Globus pallidus (tissue), 1 donor: ENCODE measurements around the gene CYP2C18.
"Not testable (repeated sequence)": the region's sequence is repeated elsewhere in the genome, so short reads cannot be mapped to it uniquely, and the experiment has no call there.

Experiments
- DNase-seq: peaks from one replicate; pipeline ENCODE4 v3.0.0-alpha.2; 2015; ENCODE audit warnings: low spot score

The CYP2C18 gene

DNA sequence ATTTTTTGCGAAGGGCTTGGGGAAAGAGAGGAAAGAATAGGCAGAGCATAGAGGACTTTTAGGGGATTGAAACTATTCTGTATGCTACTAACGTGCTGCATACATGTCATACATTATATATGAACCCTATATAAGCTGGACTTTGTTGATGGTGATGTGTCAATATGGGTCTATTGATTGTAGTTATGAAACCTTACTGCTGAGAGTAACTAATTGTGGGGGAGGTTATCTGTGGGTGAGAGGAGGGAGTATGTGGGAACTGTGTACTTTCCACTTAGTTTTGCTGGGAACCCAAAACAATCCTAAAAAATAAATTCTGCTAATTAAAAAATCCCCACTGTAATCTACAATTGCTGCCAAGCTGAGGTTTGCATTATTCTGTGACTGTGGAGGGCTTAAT is 63.6 kb downstream of the CYP2C18 start:
- no peak for DNase-seq

- DNase-seq, result no peak
Measured at GRCh38 chr10:94747838-94748237, 64.3 kb downstream of the CYP2C18 start.

GRCh38 chr10:94757916-94758315 is 74.4 kb downstream of the CYP2C18 start:
- no peak for DNase-seq

DNA sequence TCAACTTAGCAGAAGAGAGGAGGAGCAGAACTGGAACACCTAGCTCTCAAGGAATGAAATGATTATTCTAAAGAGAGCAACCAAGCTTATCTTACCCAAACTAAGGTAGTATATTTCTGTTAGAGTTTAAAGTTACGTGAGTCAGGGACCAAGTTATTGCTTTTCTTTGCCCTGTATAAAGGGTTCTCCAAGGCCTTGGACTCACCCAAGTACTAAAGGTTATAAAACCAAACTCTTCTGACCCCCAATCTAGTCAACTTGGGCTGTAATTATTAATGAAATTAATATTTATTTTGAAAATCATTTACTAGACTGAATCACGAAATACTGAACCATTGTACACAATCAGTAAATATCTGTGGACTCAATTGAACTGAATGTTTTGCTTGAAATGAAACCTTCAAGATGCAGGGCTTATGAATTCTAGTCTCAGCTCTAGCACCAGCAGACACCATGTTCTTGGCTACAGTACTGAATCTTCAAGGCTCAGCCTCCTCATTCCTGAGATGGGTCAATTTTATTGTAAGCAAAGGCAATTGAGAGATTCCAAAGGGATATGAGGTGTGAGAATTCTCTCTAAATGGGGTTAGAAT is 77.2 kb downstream of the CYP2C18 start:
- DNase-seq, result no peak

GRCh38 chr10:94762393-94762792 is 78.9 kb downstream of the CYP2C18 start, which contains the start of gene CYP2C19:
CYP2C19 (plus strand) TSS chr10:94762681; CDS start chr10:94762706, 25 bp downstream.
- no peak for DNase-seq

DNA sequence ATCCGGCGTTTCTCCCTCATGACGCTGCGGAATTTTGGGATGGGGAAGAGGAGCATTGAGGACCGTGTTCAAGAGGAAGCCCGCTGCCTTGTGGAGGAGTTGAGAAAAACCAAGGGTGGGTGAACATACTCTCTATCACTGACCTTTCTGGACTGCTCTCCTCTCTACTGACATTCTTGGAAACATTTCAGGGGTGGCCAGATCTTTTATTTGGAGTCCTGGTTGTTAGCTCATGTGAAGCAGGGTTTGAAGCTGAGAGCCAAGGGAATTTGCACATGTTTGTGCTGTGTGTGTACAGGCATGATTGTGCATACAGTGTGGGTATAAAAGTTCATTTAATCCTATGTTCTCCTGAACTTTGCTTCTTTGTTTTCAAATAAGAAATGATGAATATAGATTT is 91.9 kb downstream of the CYP2C18 start:
- not testable (repeated sequence) for DNase-seq

DNA sequence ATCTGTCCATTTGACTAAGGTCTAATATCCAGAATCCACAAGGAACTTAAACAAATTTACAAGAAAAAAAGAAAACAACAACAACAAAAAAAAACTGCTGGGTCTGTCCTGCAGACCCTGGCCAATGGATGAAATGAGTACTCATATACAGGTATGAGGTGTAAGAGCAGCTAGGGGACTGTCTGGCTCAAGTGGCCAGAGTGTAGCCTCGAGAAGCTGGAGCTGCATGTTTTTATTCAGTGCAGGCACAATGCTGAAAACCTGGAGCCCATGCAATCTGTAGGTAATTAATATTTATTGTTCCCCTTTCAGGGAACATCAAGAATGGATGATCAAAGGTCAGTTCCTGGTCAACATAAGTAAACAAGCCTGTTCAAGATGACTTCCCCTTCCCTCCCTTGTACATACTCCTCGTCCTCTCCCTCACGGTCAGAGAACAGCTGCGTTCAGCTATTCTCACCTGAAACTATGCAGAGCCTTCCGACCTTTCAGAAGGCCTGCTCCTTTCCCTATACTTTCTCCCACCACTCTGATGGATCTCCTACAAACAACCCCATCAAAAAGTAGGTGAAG is 94.4 kb downstream of the CYP2C18 start:
- no peak for DNase-seq

GRCh38 chr10:94780844-94781243 is 97.3 kb downstream of the CYP2C18 start:
- DNase-seq, result no peak

DNA sequence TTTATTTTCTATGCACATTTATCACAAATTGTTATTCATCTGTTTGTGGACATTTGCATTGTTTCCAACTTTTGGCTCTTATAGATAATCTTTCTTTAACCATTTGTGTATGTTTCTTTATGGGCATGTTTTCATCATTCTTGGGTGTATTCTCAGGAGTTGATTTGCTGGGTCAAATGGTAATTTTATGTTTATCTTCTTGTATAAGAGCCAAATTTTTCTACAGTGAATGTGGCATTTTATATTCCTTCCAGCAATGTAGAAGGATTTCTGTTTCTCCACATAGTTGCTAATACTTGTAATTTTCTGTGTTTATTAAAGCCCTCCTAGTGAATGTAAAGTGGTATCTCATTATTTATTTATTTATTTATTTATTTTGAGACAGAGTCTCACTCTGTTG is 100.7 kb downstream of the CYP2C18 start:
- DNase-seq, result no peak

GRCh38 chr10:94785211-94785610 is 101.7 kb downstream of the CYP2C18 start:
- DNase-seq, result no peak
